ENCODE results near the gene SLC9A9. TPM values are rescaled to one million over a fixed set of nuclear protein-coding genes. Genes with fewer than 3 reads are reported as not detected.
"Not testable (repeated sequence)": the region's sequence is repeated elsewhere in the genome, so short reads cannot be mapped to it uniquely, and the experiment has no call there.

Gene SLC9A9
- total RNA-seq, 1 donor from 2014 or later = 12.2 TPM

DNA sequence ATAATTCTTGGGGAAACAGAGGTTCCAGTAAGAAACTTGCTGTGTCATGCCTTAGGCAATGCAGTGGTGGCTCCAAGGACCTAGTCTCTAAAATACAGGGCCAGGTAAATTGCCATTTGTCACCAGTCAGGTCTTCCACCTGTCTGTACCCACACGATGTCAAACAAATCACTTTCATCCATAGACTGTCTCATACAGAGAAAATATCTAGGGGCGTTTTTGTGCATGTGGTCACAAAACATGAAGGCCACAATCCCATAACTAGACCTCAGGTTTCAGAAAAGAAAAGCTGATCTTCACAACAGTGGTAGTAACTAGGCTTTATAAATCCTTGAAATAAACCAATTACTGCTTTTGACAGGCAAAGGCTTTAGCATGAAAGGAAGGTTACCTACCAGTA, 92.3 kb downstream of the SLC9A9 start:
- no peak for DNase-seq (ENCODE audit: low spot score)

DNA sequence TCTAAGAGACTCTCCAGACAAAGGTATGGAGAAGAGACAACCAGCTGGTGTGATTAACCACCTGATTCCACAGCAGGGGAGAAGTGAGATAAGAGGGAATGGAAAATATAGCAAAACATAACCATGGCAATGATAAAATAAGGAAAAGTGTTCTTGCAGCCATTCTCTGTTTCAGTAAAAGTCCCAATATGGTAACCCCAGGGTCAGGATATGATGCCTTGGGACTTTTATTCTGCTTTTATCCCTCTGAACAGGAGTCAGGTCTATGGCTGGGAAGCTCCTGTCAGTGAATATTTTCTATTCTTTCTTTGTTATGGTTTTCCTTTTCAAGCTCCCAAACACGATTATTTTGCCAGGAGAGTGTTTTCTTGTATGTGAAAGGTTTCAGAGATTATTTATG, 94.2 kb downstream of the SLC9A9 start:
- no peak for DNase-seq (ENCODE audit: low spot score)

DNA sequence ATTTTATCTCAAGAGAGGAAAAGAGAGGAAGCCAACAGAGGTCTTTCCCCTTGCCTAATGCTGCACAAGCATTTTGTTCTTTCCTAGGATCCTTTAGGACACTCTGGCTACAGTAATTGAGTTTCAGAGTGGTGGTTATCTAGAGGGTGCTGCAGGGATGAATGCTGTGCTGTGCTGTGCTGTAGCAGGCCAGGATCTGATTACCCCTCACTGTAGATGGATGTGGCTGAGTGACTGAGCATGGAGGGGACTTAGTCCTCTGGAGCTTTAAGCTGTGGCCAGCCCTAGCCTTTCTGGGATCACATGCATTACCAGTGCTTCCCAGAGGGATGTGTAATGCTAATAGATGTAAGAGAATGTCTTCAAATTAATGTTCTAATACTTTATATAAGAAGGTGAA, 94.8 kb downstream of the SLC9A9 start:
- DNase-seq (ENCODE audit: low spot score) = no peak

DNA sequence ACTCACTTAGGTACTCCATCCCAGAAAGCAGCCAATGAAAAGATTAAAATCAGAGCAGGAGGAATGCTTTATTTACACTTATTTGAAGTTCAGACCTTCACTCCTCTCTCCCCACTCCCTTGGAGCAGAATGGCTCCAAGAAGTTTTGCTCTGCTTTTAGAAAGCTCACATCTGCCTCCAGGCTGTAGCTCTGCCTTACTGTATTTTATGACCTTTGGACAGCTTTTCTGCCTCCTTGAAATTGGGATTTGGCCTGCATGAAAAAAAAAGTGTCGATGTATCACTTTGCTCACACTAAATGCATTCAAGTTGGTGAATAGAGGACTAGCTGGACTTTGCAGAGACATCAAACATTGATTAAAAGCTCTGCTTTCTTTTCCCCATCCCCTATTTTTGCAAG, 95.3 kb downstream of the SLC9A9 start:
- DNase-seq (ENCODE audit: low spot score) = no peak

DNA sequence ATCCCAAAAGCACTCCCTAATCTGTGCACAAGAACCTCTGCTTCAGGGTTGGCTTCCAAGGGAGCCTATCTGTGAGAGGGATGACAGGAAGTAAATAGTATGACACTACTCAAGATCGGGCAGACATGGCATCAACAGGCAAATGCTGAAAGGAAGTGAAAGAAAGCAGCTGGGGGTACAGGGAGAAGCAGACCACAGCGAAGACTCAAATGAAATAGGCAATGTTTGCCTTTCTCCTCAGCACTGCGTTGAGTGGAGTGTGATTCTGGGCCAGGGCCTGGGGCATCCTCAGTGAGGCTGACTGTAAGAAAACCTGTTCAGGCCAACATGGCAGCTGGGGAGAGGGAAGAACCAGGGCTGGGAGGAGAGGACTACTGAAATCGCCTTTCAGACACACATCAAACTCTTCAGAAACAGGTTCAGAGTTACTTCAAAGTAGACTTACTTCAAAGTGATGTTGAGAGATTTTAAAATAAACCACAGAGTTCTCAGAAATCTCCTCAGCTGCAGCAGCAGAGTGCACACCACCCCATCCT, 96.6 kb downstream of the SLC9A9 start:
- no peak for DNase-seq (ENCODE audit: low spot score)

DNA sequence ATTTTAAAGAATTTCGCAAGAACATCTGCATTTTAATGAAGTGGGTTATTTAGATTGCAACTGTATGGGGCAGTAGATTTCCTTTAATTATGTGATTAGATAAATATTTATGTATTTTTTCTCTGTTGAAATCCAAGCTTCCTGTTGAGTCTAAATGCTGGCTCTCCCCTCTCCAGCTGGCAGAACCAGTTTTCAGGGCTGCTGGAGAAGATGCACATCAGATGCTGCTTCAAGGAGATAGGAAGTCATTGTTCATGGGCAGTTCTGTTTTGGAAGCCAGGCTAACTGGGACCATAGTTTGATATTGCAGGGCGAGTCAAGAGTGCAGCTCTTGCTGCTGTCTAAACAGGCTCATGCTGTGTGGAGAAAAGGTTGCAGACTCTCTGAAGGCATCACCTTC, 97.4 kb downstream of the SLC9A9 start:
- no peak for DNase-seq (ENCODE audit: low spot score)

DNA sequence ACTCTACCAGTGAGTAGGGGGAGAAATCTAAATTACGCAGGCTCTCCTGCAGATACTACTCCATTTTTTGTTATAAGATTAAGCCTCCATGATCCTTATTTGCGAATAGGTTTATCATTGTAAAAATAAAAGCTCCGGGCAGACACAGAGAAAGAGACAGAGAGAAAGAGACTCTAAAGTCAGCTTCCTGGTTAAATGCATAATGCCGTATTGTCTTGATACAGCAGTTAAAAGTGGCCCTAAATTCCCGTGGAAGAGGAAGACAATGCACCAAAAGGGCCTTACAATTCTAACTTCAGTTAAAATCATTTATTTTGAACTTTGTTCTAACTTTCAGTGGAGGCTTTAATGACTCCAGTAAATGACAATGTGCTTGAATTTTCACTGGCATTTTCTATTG, 98.3 kb downstream of the SLC9A9 start:
- no peak for DNase-seq (ENCODE audit: low spot score)

DNA sequence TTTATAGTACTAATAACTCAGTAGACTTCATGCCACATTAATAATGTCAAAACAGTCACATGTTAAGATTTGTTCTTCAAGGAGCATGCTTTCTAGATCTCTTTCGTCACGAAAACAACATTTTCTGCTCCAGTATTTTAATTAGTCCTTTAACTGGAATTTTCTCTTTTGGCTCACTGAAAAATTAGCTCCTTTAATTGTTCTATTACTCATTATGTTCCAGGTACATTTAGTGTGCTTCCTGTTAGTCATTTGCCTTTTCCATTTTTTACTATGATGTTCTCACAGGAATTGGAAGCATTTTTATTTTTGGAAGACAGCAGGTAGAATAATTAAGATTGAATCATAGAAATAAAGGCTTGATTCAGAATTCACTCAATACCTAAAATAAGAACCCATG, 111.2 kb downstream of the SLC9A9 start:
- DNase-seq (ENCODE audit: low spot score) = no peak

DNA sequence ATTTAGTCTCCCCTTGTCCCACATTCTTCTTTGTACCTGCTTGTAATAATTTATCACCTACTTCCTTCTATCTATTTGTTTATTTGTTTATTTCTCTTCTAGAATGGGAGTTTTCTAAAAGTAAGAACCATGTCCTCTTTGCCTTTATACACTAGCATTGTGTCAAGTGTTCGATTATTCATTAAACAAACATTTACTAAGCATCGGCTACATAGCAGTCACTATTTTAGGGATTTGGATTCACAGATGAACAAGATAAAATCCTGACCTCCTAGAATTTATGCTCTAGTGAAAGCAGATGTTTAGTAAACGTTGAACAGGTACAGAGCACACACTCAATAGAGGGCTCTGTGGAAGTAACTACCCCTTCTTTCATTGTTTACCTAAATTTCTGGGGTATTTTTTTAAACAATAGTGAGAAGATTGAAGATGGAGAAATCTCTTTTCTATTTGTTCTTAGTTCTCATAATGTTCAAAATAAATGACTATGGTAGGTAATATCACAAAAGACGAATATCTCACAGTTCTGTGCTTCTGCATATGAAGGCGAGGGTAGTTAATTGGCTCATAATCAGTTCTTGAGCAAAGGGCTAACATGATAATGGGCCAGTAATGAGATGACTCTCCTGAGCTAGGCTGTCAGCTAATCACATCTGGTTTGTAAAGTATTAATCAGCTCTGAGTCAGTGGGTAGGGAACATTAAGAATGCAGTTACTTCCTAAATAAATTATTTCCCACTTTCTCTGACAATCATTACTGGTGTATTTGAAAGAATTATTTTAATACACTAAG, 111.9 kb downstream of the SLC9A9 start:
- DNase-seq (ENCODE audit: low spot score) = no peak

DNA sequence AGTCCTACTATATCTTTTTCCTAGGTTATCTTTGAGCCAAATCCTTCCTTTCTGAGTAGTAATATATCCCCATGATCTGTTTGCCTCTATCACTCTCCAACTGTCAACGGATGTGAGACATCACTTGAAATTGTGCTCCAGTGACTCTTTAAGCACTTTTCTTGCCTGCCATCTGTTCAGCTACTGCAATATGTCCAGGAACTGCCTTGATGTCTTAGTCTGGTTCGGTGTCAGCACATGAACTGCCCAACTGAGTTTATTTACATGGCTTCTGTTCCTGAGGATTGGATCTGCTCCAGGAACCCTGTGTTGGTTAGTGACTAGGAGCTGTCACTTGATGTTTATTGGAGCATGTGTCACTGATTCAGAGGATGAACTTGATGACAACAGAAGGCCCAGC, 116.5 kb downstream of the SLC9A9 start:
- no peak for DNase-seq (ENCODE audit: low spot score)

DNA sequence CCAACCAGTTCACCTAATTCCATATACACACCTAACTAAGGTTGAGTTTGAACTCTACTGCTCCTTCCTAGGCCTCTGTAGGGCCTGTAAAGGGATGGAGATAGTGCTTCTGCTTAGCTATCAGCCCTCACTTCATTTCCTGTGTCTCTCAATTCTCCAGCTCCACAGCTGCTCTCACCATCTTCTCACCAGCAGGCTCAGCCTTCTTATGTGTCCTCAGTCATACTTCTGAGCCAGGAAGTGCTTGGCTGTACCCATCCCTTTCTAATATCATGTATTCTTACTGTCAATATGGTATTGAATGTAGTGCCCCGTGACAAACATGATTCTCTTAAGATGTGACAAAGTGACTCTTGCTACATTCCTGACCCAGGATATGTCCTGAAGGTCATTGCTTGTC, 116.9 kb downstream of the SLC9A9 start:
- no peak for DNase-seq (ENCODE audit: low spot score)

DNA sequence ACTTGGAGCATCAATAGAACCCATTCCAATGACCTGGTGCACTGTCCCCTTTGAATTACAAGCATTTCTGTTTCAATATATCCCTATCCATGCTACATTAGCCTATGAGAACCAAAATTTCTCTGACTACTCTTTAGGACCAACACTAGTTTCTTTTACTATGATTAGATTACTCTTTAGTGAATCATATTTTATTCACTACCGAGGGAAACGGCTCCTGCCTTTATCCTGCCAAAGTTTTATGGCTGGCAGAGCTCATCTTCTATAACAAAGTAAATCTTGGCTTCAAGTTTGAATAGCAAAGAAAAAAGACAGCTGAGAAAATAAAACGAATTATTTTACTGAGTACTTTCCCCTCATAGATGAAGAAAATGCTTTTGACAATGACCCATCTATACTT, 120.9 kb downstream of the SLC9A9 start:
- no peak for DNase-seq (ENCODE audit: low spot score)

DNA sequence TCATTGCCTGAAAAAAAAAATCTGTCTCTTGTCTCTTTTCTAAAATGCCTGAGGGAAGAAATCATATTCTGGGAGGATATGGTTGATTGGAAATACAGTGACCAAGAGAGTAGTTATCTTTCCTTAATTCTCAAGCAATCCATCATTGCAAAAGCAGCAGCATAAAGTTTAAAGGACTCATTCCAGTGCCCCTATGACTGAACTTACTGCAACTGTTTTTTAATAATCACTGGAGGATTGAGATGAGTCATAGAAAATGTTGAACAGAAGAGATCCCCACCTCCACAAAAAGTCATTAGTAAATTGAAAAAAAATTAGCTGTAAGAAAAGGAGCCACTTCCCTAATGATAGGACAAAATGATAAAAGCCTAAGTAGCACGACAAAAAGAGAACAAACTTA, 121.5 kb downstream of the SLC9A9 start:
- DNase-seq (ENCODE audit: low spot score) = no peak

DNA sequence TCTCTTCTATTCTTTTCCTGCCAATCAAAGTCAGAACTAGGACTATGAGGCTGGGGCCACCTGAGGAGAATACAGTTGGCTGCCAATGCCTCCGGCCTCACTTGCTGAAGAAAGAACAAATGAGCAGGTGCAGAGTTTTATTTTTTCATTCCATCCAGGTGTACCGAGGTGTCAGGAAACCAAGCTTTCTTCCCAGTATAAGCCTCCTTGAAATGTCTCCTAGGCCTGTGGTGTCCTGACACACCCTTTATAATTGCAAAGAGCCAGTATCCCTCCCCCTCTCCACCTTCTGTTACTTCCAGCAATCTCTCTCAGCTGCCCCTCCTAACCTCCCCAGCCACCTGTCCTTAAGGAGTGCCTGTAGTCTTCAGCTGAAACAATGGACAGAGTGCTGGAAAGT, 127.9 kb downstream of the SLC9A9 start:
- DNase-seq (ENCODE audit: low spot score) = no peak

DNA sequence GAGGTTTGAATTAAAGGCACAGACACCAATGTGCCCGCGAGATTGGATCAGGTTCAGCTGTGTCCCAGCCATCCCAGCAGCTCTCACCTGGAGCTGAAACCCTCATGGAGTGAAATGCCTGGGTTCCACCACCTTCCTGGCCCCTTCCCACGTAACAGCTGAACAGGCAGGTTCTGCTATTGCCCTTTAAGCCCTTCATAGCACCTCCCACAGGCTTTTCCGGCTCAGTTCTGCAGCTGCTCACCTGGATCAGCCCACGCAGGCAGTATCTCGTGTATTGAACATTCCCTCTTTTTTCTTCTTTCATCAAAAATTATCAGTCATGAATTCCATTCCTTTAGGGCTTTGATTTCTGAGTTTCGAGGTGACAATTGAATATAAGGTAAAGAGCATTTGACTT, 129.8 kb downstream of the SLC9A9 start:
- DNase-seq (ENCODE audit: low spot score) = no peak

DNA sequence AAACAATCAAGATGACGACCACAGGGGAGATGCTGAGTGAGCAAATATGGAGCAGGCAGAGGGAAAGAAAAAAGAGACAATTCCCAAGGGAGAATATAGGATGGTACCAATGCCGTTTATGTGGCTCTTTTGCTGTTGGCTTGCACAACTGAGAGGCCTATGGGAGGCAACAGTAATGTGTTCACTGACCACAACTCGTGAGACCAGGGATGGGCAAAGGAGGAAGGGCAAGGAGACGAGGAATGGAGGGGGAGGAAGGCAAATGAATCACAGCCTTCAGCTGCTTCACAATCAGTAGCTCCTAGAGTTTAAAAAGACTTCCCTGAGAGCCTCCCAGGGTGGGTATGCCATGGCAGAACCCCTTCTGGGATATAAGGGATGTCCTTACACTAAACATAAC, 131.5 kb downstream of the SLC9A9 start:
- no peak for DNase-seq (ENCODE audit: low spot score)

DNA sequence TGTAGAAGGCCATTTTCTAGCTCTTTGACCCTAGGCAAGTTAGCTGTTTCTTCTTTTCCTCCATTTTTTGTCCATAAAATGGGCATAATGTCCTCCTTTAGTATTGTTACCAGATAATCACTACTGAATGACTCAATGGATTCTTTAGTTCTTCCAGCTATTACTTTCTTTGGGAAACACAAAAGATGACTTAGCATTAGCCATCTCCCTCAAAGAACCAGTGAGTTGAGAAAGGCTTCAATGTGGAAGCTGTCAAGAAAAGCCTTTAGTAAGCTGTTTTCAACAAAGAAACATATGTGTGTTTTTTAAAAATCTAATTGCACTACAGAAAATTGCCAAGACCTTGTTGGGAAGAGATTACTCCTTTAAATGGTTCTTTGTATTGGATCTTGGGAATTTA, 135.7 kb downstream of the SLC9A9 start:
- no peak for DNase-seq (ENCODE audit: low spot score)

DNA sequence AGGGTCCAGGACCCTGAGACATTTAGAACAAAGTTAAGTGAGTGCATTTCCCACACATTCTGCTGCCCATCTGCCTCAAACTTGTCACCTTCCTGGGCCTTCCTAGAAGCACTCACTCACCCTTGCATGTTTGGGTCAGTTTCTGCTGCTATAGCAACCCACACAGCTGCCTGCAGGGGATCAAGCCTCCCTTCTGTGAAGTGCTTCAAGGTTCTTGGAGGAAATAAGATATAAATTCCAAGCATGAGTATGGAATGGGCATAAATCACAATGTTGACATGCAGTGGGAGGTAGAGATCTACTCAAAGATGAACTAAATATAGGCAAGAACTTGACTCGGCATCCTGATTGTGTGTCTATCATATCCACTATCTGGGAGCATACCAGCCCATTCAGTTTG, 140.4 kb downstream of the SLC9A9 start:
- no peak for DNase-seq (ENCODE audit: low spot score)

DNA sequence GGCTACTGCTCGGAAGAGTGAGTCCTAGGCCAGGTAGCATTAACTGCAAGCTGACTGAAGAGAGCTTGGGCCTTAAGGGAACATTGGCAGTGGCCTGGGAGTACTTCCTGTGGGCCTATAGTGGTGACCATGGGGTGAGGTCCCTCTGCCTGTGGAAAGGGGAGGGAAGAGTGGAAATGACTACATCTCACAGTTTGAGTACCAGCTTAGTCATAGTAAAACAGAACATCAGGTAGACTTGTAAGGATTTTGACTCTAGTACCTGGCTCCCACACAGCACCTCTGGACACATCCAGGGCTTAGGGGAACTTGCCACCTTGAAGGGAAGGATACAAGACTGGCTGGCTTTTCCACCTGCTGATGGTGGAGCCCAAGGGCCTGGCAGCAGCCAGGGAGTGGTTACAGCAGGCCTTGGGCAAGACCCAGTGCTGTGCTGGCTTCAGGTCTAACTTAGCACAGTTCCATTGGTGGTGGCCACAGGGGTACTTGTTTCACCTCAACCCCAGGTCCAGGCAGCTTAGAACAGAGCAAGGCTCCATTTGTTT, 147.8 kb downstream of the SLC9A9 start:
- no peak for DNase-seq (ENCODE audit: low spot score)

DNA sequence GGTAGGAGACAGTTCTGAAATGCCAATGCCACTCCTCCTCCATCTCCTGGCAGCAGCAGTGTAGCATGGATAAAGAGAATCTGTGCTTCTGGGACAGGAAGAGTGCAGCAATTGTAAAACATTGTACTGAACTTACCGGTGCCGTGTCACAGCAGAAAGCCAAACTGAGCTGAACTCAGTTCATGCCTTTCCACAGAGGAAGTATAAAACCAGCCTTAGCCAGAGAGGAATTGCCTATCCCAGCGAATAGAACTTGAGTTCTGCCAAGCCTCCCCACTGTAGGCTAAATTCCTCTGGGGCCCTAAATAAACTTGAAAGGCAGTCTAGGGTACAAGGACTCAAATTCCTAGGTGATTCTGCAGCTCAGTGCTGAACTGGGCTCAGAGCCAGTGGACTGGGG, 148.8 kb downstream of the SLC9A9 start:
- DNase-seq (ENCODE audit: low spot score) = no peak

DNA sequence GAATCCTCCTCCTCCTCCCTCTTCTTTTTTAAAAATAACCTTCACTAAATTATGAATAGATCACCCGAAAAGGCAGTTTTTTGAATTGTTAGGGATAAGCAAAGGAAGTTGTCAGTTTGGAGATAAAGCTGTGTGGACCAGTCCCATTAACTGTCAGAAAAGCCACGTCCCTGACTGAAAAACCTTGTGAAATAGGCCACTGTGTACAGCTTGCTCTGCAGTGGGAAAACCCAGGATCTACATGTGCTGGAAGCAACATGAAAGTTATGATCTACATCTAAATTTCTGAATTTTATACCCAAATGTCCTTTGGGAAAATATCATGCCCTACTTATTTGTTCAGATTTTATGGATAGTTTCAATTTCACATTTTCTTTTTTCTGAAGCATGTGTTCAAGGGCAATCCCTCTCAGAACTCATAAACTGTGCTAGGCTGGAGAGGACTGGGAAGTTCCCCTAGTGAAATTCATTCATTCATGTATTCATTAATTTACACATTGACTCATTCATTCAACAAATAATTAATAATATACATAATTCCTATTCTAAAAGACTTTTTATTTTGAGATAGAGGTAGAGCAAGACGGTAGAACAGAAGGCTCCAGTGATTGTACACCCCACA, 149.5 kb downstream of the SLC9A9 start:
- DNase-seq (ENCODE audit: low spot score) = no peak

DNA sequence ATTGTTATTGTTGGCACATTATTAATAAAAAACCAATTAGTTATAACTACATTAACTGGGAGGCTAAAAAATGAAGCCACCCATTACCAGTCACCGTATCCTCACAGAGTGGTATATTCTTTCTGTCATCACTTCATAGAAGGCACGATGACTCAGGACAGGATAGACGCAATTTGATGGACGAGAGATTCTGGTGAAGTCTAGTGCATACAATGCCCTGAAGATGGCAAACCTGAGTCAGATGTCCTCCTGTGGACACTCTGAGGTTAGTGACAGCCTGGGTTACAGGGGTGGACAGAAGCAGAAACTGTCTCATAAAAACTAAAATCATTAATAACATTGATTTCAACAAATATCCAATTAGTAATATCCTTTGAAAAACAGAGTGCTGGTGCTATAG, 150.3 kb downstream of the SLC9A9 start:
- DNase-seq (ENCODE audit: low spot score) = no peak

DNA sequence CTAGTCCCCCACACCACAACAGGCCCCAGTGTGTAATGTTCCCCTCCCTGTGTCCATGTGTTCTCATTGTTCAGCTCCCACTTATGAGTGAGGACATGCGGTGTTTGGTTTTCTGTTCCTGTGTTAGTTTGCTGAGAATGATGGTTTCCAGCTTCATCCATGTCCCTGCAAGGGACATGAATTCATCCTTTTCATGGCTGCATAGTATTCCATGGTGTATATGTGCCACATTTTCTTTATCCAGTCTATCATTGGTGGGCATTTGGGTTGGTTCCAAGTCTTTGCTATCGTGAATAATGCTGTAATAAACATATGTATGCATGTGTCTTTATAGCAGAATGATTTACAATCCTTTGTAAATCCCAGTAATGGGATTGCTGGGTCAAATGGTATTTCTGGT, 152.9 kb downstream of the SLC9A9 start:
- DNase-seq (ENCODE audit: low spot score) = not testable (repeated sequence)

Data from mucosa of gallbladder (tissue), 1 donor.